ENCODE data around the gene TAF1C.

GRCh38 chr16:84155226-84155625 lies 31.6 kb downstream of the TAF1C start:
- no peak for TF ChIP-seq CTCF (IDR thresholded peaks at IDR 0.05)
- no peak for TF ChIP-seq POLR2A (IDR thresholded peaks at IDR 0.05)

Data from uterus (tissue), 2 donors.